H1 (cell line): ENCODE data around the gene CX3CR1. TPM values are rescaled to one million over a fixed set of nuclear protein-coding genes. Genes with fewer than 3 reads are reported as not detected.

Experiments
- CTCF ChIA-PET: fragments of 300-600 bp; sonication (Branson Sonifier 250); formaldehyde crosslinking; loops from one replicate; lab custom pipeline; 2021; ENCODE audit not compliant: partially characterized antibody; lab: Charles Lee
- POLR2A ChIA-PET: fragments of 300-600 bp; sonication (Branson Sonifier 250); formaldehyde crosslinking; loops from one replicate; lab custom pipeline; 2021; ENCODE audit warnings: inconsistent platforms; ENCODE audit not compliant: partially characterized antibody; lab: Charles Lee
- DNase-seq, 2 experiments: peaks; one replicate each; pipeline versions ENCODE4 v3.0.0 to v3.0.0-alpha.2; 2010 to 2022; ENCODE audit warnings: low spot score in 2 of 2, low read depth in 1 of 2, mixed read lengths in 1 of 2
- FAIRE-seq: peaks from 2 replicates; lab custom pipeline; 2011; peaks lifted over from hg19 to GRCh38; lab: Jason Lieb, UNC
- H2AFZ ChIP-seq: 2 replicates; pipeline ENCODE4 v1.8.1; 2012; ENCODE audit warnings: low read length, inconsistent platforms
- H2AK5ac ChIP-seq: 2 replicates; pipeline ENCODE4 v1.6.1; 2013; ENCODE audit warnings: low read depth, low read length
- H2BK120ac ChIP-seq: replicated peaks from 2 replicates; pipeline ENCODE3; 2013; ENCODE audit warnings: low read depth, low read length, inconsistent platforms
- H2BK12ac ChIP-seq: 2 replicates; pipeline ENCODE4 v1.6.1; 2013; ENCODE audit warnings: low read depth, low read length
- H2BK15ac ChIP-seq: 2 replicates; pipeline ENCODE4 v1.6.1; 2013; ENCODE audit warnings: low read length
- H2BK20ac ChIP-seq: 2 replicates; pipeline ENCODE4 v1.6.1; 2013; ENCODE audit warnings: low read length
- H2BK5ac ChIP-seq: 2 replicates; pipeline ENCODE4 v1.6.1; 2013; ENCODE audit warnings: low read depth, low read length
- H3K14ac ChIP-seq: 2 replicates; pipeline ENCODE4 v1.6.1; 2013; ENCODE audit warnings: inconsistent platforms; ENCODE audit not compliant: insufficient read length
- H3K18ac ChIP-seq: 2 replicates; pipeline ENCODE4 v1.6.1; 2013; ENCODE audit warnings: low read length; ENCODE audit errors: extremely low read depth
- H3K23ac ChIP-seq: 2 replicates; pipeline ENCODE4 v1.6.1; 2013; ENCODE audit warnings: inconsistent platforms; ENCODE audit not compliant: insufficient read length
- H3K23me2 ChIP-seq: 2 replicates; pipeline ENCODE4 v1.6.1; 2013; ENCODE audit warnings: low read depth, low read length
- H3K27ac ChIP-seq: 2 replicates; pipeline ENCODE4 v1.6.1; 2011; ENCODE audit warnings: low read depth, low read length, inconsistent platforms
- H3K27me3 ChIP-seq, 4 experiments: replicated peaks in 1 of 4; 1 replicate in 1 of 4; 2 replicates in 3 of 4; pipeline versions ENCODE4 v1.6.1 to v1.8.1; 2011 to 2013; ENCODE audit warnings: low read length in 3 of 4, mild to moderate bottlenecking in 3 of 4, inconsistent platforms in 2 of 4, mixed read lengths in 2 of 4, moderate library complexity in 1 of 4; ENCODE audit not compliant: control insufficient read depth in 3 of 4, insufficient read depth in 3 of 4; ENCODE audit errors: extremely low read depth in 1 of 4
- H3K36me3 ChIP-seq, 4 experiments: 2 replicates each; pipeline versions ENCODE4 v1.6.1 to v1.8.1; 2011 to 2013; ENCODE audit warnings: mild to moderate bottlenecking in 4 of 4, low read length in 3 of 4, moderate library complexity in 2 of 4, control low read depth in 1 of 4, inconsistent platforms in 1 of 4; ENCODE audit not compliant: insufficient read depth in 4 of 4, control insufficient read depth in 2 of 4
- H3K4ac ChIP-seq: replicated peaks from 2 replicates; pipeline ENCODE3; 2013; ENCODE audit warnings: low read length, low read depth, mixed read lengths, inconsistent platforms; ENCODE audit not compliant: insufficient read length
- H3K4me1 ChIP-seq, 4 experiments: replicated peaks in 1 of 4; 1 replicate in 1 of 4; 2 replicates in 3 of 4; pipeline versions ENCODE4 v1.6.1 to v1.8.1; 2011 to 2013; ENCODE audit warnings: low read length in 3 of 4, inconsistent platforms in 2 of 4, mixed read lengths in 1 of 4; ENCODE audit not compliant: insufficient read depth in 4 of 4, control insufficient read depth in 3 of 4
- H3K4me2 ChIP-seq, 2 experiments: 2 replicates each; pipeline versions ENCODE4 v1.6.1 to v1.8.1; 2011 to 2013; ENCODE audit warnings: low read depth in 2 of 2, low read length in 2 of 2, control low read depth in 1 of 2, inconsistent platforms in 1 of 2, mild to moderate bottlenecking in 1 of 2; ENCODE audit not compliant: insufficient read depth in 1 of 2
- H3K4me3 ChIP-seq, 4 experiments: fragments of 200-600, 300-600 bp in 1 of 4; sonication (generic), shearing (Covaris generic), sonication (Bioruptor Twin) in 1 of 4; 2 replicates each; pipeline versions ENCODE4 v1.5.1 to v1.8.1; 2011 to 2016; ENCODE audit warnings: low read length in 4 of 4, low read depth in 3 of 4, control low read depth in 2 of 4, inconsistent platforms in 2 of 4, mild to moderate bottlenecking in 2 of 4, mixed read lengths in 1 of 4, moderate library complexity in 1 of 4; ENCODE audit not compliant: insufficient read depth in 2 of 4; ENCODE audit errors: extremely low read depth in 1 of 4
- H3K56ac ChIP-seq: replicated peaks from 2 replicates; pipeline ENCODE3; 2013; ENCODE audit warnings: low read depth, mild to moderate bottlenecking, mixed read lengths, low read length, inconsistent platforms; ENCODE audit not compliant: insufficient read length
- H3K79me1 ChIP-seq: 2 replicates; pipeline ENCODE4 v1.6.1; 2013; ENCODE audit warnings: low read depth, low read length, control low read depth
- H3K79me2 ChIP-seq, 2 experiments: 2 replicates each; pipeline versions ENCODE4 v1.6.1 to v1.8.1; 2012 to 2013; ENCODE audit warnings: low read length in 2 of 2, mild to moderate bottlenecking in 2 of 2, inconsistent platforms in 1 of 2; ENCODE audit not compliant: insufficient read depth in 2 of 2, control insufficient read depth in 1 of 2
- H3K9ac ChIP-seq, 4 experiments: replicated peaks in 1 of 4; 1 replicate in 1 of 4; 2 replicates in 3 of 4; pipeline versions ENCODE4 v1.6.1 to v1.8.1; 2011 to 2013; ENCODE audit warnings: low read depth in 3 of 4, low read length in 3 of 4, control low read depth in 2 of 4, mild to moderate bottlenecking in 2 of 4, moderate library complexity in 2 of 4, inconsistent platforms in 1 of 4; ENCODE audit errors: extremely low read depth in 1 of 4
- H3K9me3 ChIP-seq, 2 experiments: 2 replicates each; pipeline versions ENCODE4 v1.6.1 to v1.8.1; 2012 to 2013; ENCODE audit warnings: mild to moderate bottlenecking in 2 of 2, moderate library complexity in 2 of 2, control low read depth in 1 of 2, inconsistent platforms in 1 of 2, low read depth in 1 of 2, low read length in 1 of 2, mixed read lengths in 1 of 2; ENCODE audit not compliant: insufficient read depth in 2 of 2
- H4K20me1 ChIP-seq, 2 experiments: replicated peaks in 1 of 2; 2 replicates each; pipeline versions ENCODE3 to v1.8.1; 2011 to 2013; ENCODE audit warnings: inconsistent platforms in 2 of 2, low read length in 2 of 2, mild to moderate bottlenecking in 1 of 2; ENCODE audit not compliant: insufficient read depth in 2 of 2, control insufficient read depth in 1 of 2
- H4K5ac ChIP-seq: 2 replicates; pipeline ENCODE4 v1.6.1; 2013; ENCODE audit warnings: low read length, low read depth, mixed read lengths, inconsistent platforms; ENCODE audit not compliant: insufficient read length
- H4K8ac ChIP-seq: 2 replicates; pipeline ENCODE4 v1.8.0; 2013; ENCODE audit warnings: mild to moderate bottlenecking, moderate library complexity, low read length, inconsistent platforms; ENCODE audit not compliant: insufficient read depth; ENCODE audit errors: extremely low read depth
- H4K91ac ChIP-seq: replicated peaks from 2 replicates; pipeline ENCODE3; 2013; ENCODE audit warnings: low read length, mixed read lengths, inconsistent platforms; ENCODE audit not compliant: insufficient read length
- BCL11A ChIP-seq, 2 experiments: IDR thresholded peaks; one replicate each; pipeline ENCODE4 v1.6.1; 2011; ENCODE audit warnings: low read depth in 2 of 2, low read length in 2 of 2, mild to moderate bottlenecking in 2 of 2
- BRCA1 ChIP-seq: IDR thresholded peaks from 2 replicates; pipeline ENCODE4 v1.6.1; 2012; ENCODE audit warnings: low read depth, low read length, improper control_type of control experiment
- CREB1 ChIP-seq: IDR thresholded peaks from 2 replicates; pipeline ENCODE4 v1.6.1; 2012; ENCODE audit warnings: inconsistent platforms
- CTBP2 ChIP-seq: IDR thresholded peaks from 2 replicates; pipeline ENCODE4 v1.7.0; 2011; ENCODE audit warnings: borderline replicate concordance, mild to moderate bottlenecking, moderate library complexity, mixed read lengths, low read length; ENCODE audit not compliant: insufficient read depth, insufficient read length
- KDM1A ChIP-seq: fragments of 200-600, 300-600 bp; sonication (generic); IDR thresholded peaks from 2 replicates; pipeline ENCODE4 v1.7.1; 2016; ENCODE audit warnings: mild to moderate bottlenecking, low read length, borderline replicate concordance
- NRF1 ChIP-seq: IDR thresholded peaks from 2 replicates; pipeline ENCODE4 v1.6.1; 2011; ENCODE audit warnings: mild to moderate bottlenecking, low read depth, low read length, improper control_type of control experiment
- PHF8 ChIP-seq: fragments of 200-600 bp; sonication (generic); conservative IDR thresholded peaks from 2 replicates; pipeline ENCODE4 v1.7.1; 2012; ENCODE audit warnings: low read depth, mild to moderate bottlenecking, inconsistent platforms, low read length, moderate library complexity
- POLR2A ChIP-seq, 2 experiments: IDR thresholded peaks; 1 replicate in 1 of 2; 2 replicates in 1 of 2; pipeline ENCODE4 v1.6.1; 2011; ENCODE audit warnings: low read depth in 2 of 2, low read length in 2 of 2, mild to moderate bottlenecking in 2 of 2; ENCODE audit errors: control extremely low read depth in 1 of 2
- RBBP5 ChIP-seq: IDR thresholded peaks from 2 replicates; pipeline ENCODE4 v1.7.1; 2012; ENCODE audit warnings: low read depth, mild to moderate bottlenecking, inconsistent platforms, low read length, moderate library complexity, borderline replicate concordance
- RXRA ChIP-seq: IDR thresholded peaks from 2 replicates; pipeline ENCODE4 v1.6.1; 2011; ENCODE audit warnings: low read depth, mild to moderate bottlenecking, low read length, moderate library complexity; ENCODE audit not compliant: insufficient read depth
- SIX5 ChIP-seq: IDR thresholded peaks from 2 replicates; pipeline ENCODE4 v1.6.1; 2011; ENCODE audit warnings: mild to moderate bottlenecking, low read depth, low read length
- SP1 ChIP-seq: IDR thresholded peaks from 2 replicates; pipeline ENCODE4 v1.6.1; 2011; ENCODE audit warnings: low read depth, low read length
- SUZ12 ChIP-seq: fragments of 200-600 bp; sonication (generic); IDR thresholded peaks from 2 replicates; pipeline ENCODE4 v1.6.1; 2012; ENCODE audit warnings: mild to moderate bottlenecking, inconsistent platforms, low read length, moderate library complexity, mixed read lengths
- TAF1 ChIP-seq: IDR thresholded peaks from 2 replicates; pipeline ENCODE4 v1.6.1; 2011; ENCODE audit warnings: mild to moderate bottlenecking, low read depth, low read length
- TEAD4 ChIP-seq: IDR thresholded peaks from 2 replicates; pipeline ENCODE4 v1.6.1; 2012; ENCODE audit warnings: low read depth, low read length, inconsistent platforms, mixed read lengths
- polyA plus RNA-seq, 7 experiments: library from polyadenylated mRNA; depleted of rRNA in 3 of 7; stranded (reverse) in 5 of 7; unstranded in 2 of 7; fragments of >200 nt in 5 of 7; fragments of 200-250 nt in 2 of 7; gene quantifications; 1 replicate in 5 of 7; 2 replicates in 1 of 7; 4 replicates in 1 of 7; pipeline versions ENCODE4 v1.2.1 to v1.2.3, GENCODE V29; 2011 to 2013; ENCODE audit warnings: missing spikeins in 2 of 7, mixed read lengths in 2 of 7
- total RNA-seq: library from RNA; stranded (reverse); fragmentation: NEBNext Ultra II Directional; extraction: Animal tissue kit (Norgen Biotek cat#: 25700); gene quantifications from 2 replicates; pipeline ENCODE4 v1.2.1, GENCODE V29; 2021
- TF ChIP-seq, protein P1 (sequence below): IDR thresholded peaks from 2 replicates; pipeline ENCODE4 v1.6.1; 2012; ENCODE audit warnings: inconsistent platforms

Gene CX3CR1
- total and polyA plus RNA-seq, 2 of the 8 experiments (the other 6 are each of a cell fraction or from before 2014, with no cell fraction given) = 0.08 TPM; not detected in 1

DNA sequence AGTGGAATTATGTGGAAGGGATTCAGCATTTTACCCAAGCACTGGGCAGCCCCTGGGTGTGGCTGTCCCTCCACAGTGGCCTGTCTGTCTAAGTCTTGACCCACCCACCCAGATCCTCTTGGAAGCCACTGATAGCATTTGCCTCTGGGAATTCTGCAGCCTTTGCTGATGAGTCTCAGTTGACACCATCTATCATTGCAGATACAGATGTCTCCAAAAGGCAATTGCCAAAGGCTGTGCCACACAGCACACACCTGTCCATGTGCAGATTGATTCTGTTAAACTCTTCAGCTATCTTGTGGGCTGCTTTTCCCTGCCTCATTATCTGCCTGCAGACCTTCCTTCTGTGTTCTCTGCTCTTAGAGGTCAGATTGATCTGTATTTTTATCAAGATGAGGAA lies 18.1 kb downstream of the CX3CR1 start:
- H3K4ac ChIP-seq = no peak overlapping the region
- H2BK15ac ChIP-seq = no peak overlapping the region
- no peak overlapping the region for H3K27ac ChIP-seq
- no peak overlapping the region for H4K8ac ChIP-seq
- no peak overlapping the region for H3K4me3 ChIP-seq
- no peak overlapping the region for H3K23ac ChIP-seq
- H3K56ac ChIP-seq = no peak overlapping the region
- CTCF ChIA-PET = interaction anchor here (0.6 to 4.3 kb wide), 12 partner anchors 11 to 136 kb away, joined by 3 to 30 read pairs (median 5); no protein-coding TSS in a partner anchor
- H2BK12ac ChIP-seq = no peak overlapping the region
- H3K9me3 ChIP-seq = no peaks in the 10 kb centered on the region
- no peak overlapping the region for H4K91ac ChIP-seq
- no peak overlapping the region for H2AK5ac ChIP-seq
- H3K14ac ChIP-seq = no peak overlapping the region
- no peaks in the 10 kb centered on the region for H3K4me1 ChIP-seq
- DNase-seq (no peak), FAIRE-seq (no peak)
- H3K18ac ChIP-seq = no peak overlapping the region
- POLR2A ChIA-PET = interaction anchor here (1.4 kb wide), 1 partner anchor 135 kb away, joined by 3 read pairs; no protein-coding TSS in a partner anchor
- no peak overlapping the region for H2BK20ac ChIP-seq
- H3K27me3 ChIP-seq = no peaks in the 10 kb centered on the region
- no peaks in the 10 kb centered on the region for H3K79me1 ChIP-seq
- no peak overlapping the region for H3K4me2 ChIP-seq
- TF ChIP-seq RXRA (no peak), PHF8 (no peak), POLR2A (IDR thresholded peaks at IDR 0.05; ENCODE audit: control extremely low read depth in 1 of 2, low read depth in 2 of 2, low read length in 2 of 2) (no peak), BRCA1 (no peak), NRF1 (no peak), RBBP5 (no peak), SP1 (no peak), KDM1A (no peak), TAF1 (no peak), CREB1 (no peak), TEAD4 (no peak), SIX5 (no peak), CTBP2 (no peak), BCL11A (IDR thresholded peaks at IDR 0.05; ENCODE audit: low read depth in 2 of 2, low read length in 2 of 2) (no peak), SUZ12 (no peak)
- TF ChIP-seq, protein P1, sequence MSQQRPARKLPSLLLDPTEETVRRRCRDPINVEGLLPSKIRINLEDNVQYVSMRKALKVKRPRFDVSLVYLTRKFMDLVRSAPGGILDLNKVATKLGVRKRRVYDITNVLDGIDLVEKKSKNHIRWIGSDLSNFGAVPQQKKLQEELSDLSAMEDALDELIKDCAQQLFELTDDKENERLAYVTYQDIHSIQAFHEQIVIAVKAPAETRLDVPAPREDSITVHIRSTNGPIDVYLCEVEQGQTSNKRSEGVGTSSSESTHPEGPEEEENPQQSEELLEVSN = no peak
- TF ChIP-seq, all 59 proteins: peak for 0
- Histone ChIP-seq H3K79me2 (no peaks in the 10 kb centered on the region), H3K9ac (no peak overlapping the region), H3K36me3 (no peaks in the 10 kb centered on the region), H4K5ac (no peak overlapping the region), H3K23me2 (no peaks in the 10 kb centered on the region), H2AFZ (no peak overlapping the region), H2BK5ac (no peak overlapping the region), H2BK120ac (no peak overlapping the region), H4K20me1 (no peaks in the 10 kb centered on the region)
